Mucosa of stomach (tissue), 1 donor: ENCODE data around the gene BCAR3.

Source experiments
- H3K27me3 ChIP-seq: one replicate; pipeline ENCODE4 v1.7.0; 2013; ENCODE audit warnings: mild to moderate bottlenecking, low read length; ENCODE audit not compliant: control insufficient read depth, insufficient read depth
- H3K36me3 ChIP-seq: one replicate; pipeline ENCODE4 v1.7.0; 2013; ENCODE audit warnings: low read length; ENCODE audit not compliant: control insufficient read depth, insufficient read depth
- H3K4me1 ChIP-seq: one replicate; pipeline ENCODE4 v1.7.0; 2013; ENCODE audit warnings: mild to moderate bottlenecking, low read length; ENCODE audit not compliant: control insufficient read depth, insufficient read depth
- H3K4me3 ChIP-seq: one replicate; pipeline ENCODE4 v1.7.0; 2013; ENCODE audit warnings: low read length
- H3K9ac ChIP-seq: one replicate; pipeline ENCODE4 v1.7.0; 2013; ENCODE audit warnings: mild to moderate bottlenecking, low read length, moderate library complexity
- H3K9me3 ChIP-seq: one replicate; pipeline ENCODE4 v1.7.0; 2013; ENCODE audit warnings: mild to moderate bottlenecking, low read length, moderate library complexity; ENCODE audit not compliant: control insufficient read depth
- donor health status: Pancreatic carcinoma.

Gene BCAR3

DNA sequence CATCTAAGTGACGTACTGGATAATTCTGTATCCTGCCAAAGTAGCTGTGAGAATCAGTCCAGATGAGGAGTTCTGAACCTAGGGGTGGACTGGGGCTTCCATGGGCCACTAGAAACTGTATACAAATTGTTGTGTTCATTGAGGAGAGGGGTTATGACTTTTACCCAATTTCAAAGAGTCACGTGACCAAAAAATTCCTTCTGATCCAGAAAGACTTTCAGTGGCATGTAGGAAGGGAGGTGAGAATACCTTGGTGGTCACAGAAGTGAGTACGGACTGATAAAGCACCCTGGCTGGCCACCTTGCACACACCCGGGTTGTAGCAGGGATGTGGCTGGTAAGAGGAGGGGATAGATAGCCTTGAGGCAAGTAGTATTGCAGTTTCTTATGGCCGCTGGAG, 60.4 kb downstream of the BCAR3 start:
- no peak overlapping the region for H3K4me3 ChIP-seq
- peaks cover 74% of the 10 kb centered on the region for H3K4me1 ChIP-seq
- H3K36me3 ChIP-seq = no peaks in the 10 kb centered on the region
- H3K9me3 ChIP-seq = no peaks in the 10 kb centered on the region
- H3K27me3 ChIP-seq = no peaks in the 10 kb centered on the region
- no peak overlapping the region for H3K9ac ChIP-seq

DNA sequence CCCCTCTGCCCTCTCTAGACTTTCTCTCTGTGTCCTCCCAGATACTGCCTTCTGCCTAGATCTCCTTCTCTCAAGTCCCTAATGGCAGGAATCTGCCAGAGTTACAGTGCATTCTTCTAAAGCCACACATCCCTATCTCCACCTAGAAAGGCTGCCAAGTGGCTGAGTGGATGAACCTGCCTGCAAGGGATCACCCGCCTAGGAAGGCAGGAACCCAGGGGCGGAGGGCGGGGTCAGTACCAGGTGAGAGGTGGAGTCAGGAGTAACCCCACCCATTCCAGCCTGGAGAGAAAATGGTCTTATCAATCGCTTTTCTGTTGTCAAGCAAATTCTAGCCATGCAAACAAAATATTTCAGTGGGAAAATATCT, 60.8 kb downstream of the BCAR3 start:
- no peaks in the 10 kb centered on the region for H3K36me3 ChIP-seq
- H3K9ac ChIP-seq = no peak overlapping the region
- peaks cover 78% of the 10 kb centered on the region for H3K4me1 ChIP-seq
- no peak overlapping the region for H3K4me3 ChIP-seq
- H3K27me3 ChIP-seq = no peaks in the 10 kb centered on the region
- no peaks in the 10 kb centered on the region for H3K9me3 ChIP-seq

DNA sequence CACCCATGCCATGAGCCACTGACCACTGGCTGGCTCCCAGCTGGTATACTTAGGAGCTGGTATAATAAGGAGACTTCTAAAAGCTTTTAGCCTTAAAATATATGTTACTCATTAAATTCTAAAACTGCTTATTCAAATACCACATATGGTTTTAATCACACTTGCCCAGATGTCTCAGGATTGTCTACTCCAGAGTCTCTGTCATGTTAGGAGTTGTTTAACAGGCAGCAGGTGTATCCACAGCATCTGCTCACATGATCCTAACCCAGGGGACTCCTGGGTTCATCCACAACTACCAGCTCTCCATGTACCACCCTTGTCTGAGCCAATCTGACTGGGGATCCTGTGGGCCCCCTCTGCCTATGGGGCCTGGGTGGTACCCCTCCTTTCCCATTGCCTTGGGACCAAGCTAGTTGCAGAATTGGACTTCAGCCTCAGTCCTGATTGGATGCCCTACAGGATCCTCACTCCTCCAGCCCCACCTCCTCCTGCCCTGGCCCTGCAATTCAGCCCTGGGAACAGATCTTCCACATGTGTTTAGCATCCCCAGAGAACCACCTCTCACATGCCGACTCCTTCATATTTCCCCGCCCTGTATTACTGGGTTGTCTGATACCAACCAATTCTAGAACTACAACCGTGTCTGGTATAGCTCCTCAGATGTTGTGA, 61.3 kb downstream of the BCAR3 start:
- H3K9ac ChIP-seq = no peak overlapping the region
- no peaks in the 10 kb centered on the region for H3K36me3 ChIP-seq
- peaks cover 83% of the 10 kb centered on the region for H3K4me1 ChIP-seq
- no peaks in the 10 kb centered on the region for H3K27me3 ChIP-seq
- H3K9me3 ChIP-seq = no peaks in the 10 kb centered on the region
- H3K4me3 ChIP-seq = no peak overlapping the region

DNA sequence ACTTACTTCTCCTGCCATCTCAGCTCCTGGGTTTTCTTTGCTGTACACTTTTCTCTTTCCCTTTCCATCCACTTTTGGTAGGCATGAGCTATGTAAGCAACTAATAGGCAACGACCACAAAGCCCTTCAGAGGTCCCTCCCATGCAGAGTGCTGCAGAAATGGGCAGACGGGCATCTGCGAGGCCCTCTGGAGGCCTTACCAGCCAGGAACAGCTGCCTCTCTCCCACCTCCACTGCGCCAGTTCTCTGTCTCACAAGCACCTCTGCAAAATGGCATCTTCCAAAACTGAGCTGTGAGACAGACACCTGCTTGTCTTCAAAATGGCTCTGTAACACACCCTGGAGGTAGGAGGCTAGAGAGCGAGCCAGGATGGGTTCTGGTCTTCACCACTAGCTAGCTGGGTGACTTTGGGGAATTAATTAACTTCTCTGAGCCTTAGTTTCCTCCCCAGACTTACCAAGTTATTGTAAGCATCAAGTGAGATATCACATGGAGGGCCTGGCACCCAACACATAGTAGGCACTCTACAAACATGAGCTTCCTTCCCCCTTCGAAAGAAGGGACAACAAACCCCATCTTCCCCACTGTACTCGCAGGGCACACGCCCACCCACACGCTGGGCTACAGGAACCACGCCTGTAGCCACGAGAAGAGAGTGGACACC, 62.0 kb downstream of the BCAR3 start:
- Histone ChIP-seq H3K9me3 (no peaks in the 10 kb centered on the region), H3K4me1 (peaks cover 90% of the 10 kb centered on the region), H3K36me3 (no peaks in the 10 kb centered on the region), H3K27me3 (no peaks in the 10 kb centered on the region), H3K9ac (no peak overlapping the region), H3K4me3 (no peak overlapping the region)

DNA sequence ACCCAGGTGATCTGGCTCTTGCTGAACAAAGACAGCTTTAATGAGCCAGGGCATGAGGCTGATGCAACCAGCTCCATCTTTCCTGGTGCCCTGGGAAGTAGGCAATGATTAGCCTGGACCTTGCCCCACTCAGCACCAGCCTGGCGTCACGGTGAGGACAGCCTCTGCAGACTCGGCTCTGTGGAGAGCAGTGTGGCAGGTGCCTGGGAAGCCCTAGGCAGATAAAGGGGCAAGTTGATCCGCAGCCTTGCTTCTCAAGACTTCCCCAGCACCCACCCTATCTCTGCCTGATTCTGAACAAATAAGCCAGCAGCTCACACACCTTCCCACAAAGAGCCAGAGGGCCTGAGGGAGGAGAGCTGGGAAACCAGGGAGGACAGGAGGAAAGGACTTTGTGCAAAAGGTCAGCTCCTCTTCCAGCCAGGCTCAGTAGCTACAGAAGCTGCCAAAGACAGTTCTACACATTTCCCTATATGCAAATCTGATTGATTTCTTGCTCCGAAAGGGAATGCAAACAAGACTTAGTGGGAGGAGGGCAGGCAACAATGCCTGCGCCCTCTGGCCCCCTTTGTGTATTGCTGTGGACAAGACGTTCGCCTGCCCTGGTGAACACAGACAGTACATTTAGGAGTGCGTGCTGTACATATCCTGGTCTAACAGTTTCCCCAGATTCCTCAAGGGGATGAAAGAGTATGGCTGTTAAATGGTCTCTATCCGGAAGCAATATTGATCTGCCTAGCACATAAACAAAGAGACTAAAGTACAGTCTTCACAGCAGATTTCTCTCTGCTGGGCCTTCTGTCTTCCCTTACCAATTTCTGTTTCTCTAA, 63.8 kb downstream of the BCAR3 start:
- H3K4me1 ChIP-seq = peaks cover 98% of the 10 kb centered on the region
- H3K4me3 ChIP-seq = no peak overlapping the region

DNA sequence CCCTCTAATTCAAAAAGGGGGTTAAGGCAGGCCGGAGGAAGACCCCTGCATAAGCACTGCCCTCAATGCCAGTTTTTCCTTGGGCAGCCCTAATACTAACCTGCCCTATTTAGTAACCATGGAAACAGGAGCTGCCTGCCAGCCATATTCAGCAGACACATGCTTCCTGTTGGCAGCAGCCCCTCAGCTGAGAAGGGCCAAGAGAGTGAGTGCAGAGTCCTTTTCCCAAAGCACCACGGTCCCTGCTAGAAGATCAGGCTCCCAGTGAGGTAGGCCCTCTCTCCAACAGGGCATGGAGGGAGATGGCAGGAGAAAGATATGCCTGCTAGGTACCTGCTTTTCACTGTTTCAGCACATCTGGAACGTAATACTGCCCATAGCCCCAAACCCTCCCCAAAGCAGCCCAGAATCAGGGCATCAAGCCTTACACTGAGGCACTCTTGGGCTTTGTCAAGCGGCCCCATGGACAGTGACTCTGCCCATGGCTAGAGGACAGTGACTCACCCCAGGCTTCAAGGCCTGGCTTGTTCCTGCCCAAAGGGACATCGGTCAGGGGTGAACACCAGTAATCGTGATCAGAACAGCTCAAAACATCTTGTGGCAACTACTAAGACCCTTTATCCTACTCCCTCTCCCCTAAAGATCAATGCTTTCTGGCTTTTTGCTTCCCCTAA, 64.5 kb downstream of the BCAR3 start:
- no peak overlapping the region for H3K4me3 ChIP-seq
- no peaks in the 10 kb centered on the region for H3K36me3 ChIP-seq
- no peaks in the 10 kb centered on the region for H3K9me3 ChIP-seq
- H3K4me1 ChIP-seq = peaks cover 97% of the 10 kb centered on the region
- peak overlapping the region; percentile 30 for H3K9ac ChIP-seq
- no peaks in the 10 kb centered on the region for H3K27me3 ChIP-seq

More for the DNA sequence above, 63.8 kb downstream of the BCAR3 start:
- no peaks in the 10 kb centered on the region for H3K27me3 ChIP-seq
- no peaks in the 10 kb centered on the region for H3K9me3 ChIP-seq
- H3K9ac ChIP-seq = peak overlapping the region; percentile 30
- no peaks in the 10 kb centered on the region for H3K36me3 ChIP-seq

DNA sequence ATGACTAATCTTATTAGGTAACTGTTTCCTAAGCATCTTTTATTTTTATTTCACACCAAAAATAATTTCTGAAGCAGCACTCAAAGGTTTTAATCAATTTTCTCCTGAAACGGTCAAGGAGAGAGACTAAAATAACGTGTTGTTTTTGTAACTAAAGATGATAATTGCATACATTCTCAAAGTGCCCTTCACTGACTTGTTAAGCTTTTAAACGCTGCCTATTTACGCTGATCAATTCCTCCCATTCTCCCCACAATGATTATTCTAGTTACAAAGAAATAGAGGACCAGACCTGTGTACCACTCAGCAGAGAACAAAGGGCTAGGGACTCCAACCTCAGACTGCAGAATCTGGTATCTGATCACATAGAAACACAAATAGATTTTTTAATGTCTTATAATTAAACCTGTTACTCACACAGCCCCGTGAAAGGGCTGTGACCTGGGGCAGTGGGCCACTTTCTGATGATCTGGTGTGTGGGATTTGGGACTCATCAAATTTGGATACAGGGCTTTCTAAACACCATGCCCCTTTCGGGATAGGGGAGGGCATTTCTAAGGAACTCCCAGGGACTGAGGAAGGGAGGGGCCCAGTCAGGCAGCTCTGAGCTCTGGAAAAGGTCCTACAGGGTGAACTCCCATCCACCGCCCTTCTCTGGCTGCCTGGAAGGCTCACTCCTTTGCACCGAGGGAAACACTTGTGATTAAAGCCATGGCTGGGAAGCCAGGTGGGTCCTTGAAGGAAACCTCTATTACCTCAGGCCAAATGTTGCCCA, 65.2 kb downstream of the BCAR3 start:
- H3K9ac ChIP-seq = peak overlapping the region; percentile 30
- H3K4me3 ChIP-seq = no peak overlapping the region
- H3K27me3 ChIP-seq = no peaks in the 10 kb centered on the region
- H3K9me3 ChIP-seq = no peaks in the 10 kb centered on the region
- H3K4me1 ChIP-seq = peaks cover 94% of the 10 kb centered on the region
- H3K36me3 ChIP-seq = no peaks in the 10 kb centered on the region

DNA sequence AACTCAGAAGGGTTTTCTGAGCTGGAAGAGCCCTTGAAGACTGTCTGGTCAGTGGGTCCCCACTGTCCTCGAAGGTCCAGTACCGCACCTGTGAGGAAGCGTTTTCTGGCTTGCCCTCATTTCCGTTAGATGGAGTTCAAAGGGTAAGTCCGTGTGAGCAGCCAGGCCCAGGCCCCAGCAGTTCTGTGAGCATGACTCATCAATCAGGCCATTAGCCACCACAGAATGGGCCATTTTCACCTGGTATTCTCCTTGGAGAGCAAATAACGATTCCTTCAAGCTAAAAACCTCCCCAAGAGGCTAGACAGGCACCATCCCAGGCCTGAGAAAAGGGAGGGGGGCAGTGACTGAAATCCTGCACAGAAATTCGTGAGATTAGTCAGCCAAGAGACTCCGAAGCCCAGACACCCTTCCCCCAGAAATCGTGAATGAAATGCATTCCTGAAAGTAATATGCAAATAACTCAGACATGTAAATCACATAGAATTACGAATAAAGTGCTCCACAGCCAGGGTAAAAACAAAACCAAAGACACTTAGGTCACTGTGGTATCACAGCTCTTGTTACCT, 66.0 kb downstream of the BCAR3 start:
- H3K4me3 ChIP-seq = no peak overlapping the region
- no peak overlapping the region for H3K9ac ChIP-seq
- H3K36me3 ChIP-seq = no peaks in the 10 kb centered on the region
- no peaks in the 10 kb centered on the region for H3K27me3 ChIP-seq
- peaks cover 86% of the 10 kb centered on the region for H3K4me1 ChIP-seq
- no peaks in the 10 kb centered on the region for H3K9me3 ChIP-seq

DNA sequence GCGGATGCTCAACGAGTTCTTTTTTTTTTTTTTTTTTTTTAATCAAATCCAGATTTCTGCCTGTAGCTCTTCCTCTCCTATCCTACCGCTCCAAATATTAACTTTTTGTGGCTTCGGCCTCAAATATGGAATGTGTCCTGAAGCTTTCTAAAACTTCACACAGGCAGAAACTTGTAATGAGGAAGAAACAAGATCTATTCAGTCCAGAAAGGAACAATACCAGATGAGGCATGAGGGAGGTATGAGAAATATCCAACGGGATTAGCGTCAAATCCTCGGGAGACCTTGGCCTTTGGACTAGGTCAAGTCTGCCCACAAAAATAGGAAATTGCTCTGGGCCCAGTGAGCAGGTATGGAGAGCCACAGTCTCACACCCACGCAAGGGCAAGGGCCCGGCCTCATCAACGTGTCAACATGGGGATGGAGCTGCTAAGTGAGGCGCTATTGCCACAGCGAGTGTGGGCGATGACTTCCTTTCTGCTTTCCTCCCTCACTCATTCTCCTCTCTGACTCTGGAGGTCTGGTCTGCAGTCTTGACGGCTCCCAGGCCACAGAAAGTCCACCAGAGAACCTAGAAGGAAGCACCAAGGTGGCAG, 66.6 kb downstream of the BCAR3 start:
- Histone ChIP-seq H3K4me1 (peaks cover 81% of the 10 kb centered on the region), H3K9me3 (no peaks in the 10 kb centered on the region), H3K36me3 (no peaks in the 10 kb centered on the region), H3K27me3 (no peaks in the 10 kb centered on the region), H3K4me3 (no peak overlapping the region), H3K9ac (peak overlapping the region; percentile 51)

DNA sequence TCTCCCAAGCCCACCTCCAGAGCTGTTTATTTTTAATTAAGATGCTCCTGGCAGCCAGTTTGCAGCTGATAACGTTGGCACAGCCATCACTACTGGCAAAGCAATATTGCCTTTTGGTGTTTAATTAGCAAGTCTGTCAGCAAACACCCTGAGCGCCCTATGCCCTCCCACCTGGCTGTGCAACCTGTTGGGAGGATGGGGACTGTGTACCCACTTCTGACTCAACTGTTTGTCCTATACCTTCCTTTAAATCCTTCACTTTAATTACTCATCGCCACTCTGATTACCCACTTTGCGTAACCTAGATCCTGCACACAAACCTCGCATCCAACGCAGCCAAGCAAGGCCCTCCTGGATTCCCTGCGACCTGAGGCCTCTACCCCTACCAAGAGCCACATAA, 67.1 kb downstream of the BCAR3 start:
- Histone ChIP-seq H3K9me3 (no peaks in the 10 kb centered on the region), H3K9ac (peak overlapping the region; percentile 51), H3K36me3 (no peaks in the 10 kb centered on the region), H3K27me3 (no peaks in the 10 kb centered on the region), H3K4me1 (peaks cover 75% of the 10 kb centered on the region), H3K4me3 (no peak overlapping the region)

DNA sequence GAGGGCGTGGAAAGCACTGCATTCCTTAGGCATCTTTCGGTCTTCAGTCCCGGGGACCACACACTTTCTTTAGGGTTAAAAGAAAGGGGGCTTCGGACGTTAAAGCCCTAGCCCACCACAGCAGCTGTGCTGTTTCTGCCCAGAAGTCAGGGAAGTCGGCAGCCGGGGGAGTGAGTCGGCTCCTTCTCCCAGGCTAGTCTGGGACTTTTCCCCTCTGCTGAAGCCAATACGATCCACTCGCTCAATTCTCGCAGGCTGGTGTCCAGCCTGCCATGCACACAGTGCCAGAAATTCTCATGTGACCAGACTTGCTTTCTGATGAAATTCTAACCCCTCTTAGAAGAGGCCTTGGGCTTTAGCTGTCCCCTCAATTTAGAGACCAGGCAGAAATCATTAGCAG, 67.7 kb downstream of the BCAR3 start:
- Histone ChIP-seq H3K9ac (peak overlapping the region; percentile 51), H3K4me1 (peaks cover 69% of the 10 kb centered on the region), H3K36me3 (no peaks in the 10 kb centered on the region), H3K9me3 (no peaks in the 10 kb centered on the region), H3K27me3 (no peaks in the 10 kb centered on the region), H3K4me3 (peak overlapping the region; percentile 7)
